22Rv1 (cell line): ENCODE results near the gene RASSF8.

Experiments
- CTCF ChIP-seq: fragments of 450-650 bp; IDR thresholded peaks from 2 replicates; pipeline ENCODE4 v1.5.1; 2017; ENCODE audit warnings: mild to moderate bottlenecking
- ZFX ChIP-seq: fragments of 450-650 bp; IDR thresholded peaks from 2 replicates; pipeline ENCODE4 v1.6.1; 2017; ENCODE audit warnings: antibody characterized with exemption, borderline replicate concordance

- TF ChIP-seq CTCF: no peak
- TF ChIP-seq ZFX: no peak
Measured at GRCh38 chr12:25997201-25997963, 38.9 kb downstream of the RASSF8 start.
